GM21390 (cell line): Measurements from ENCODE around the gene FBXW10B.
"Not testable (repeated sequence)": the region's sequence is repeated elsewhere in the genome, so short reads cannot be mapped to it uniquely, and the experiment has no call there.

Source experiments
- ATAC-seq: cut with Tn5 transposase; IDR thresholded peaks from one replicate; pipeline ENCODE4 v1.9.1; 2021; ENCODE audit not compliant: unreplicated experiment

Gene FBXW10B

DNA sequence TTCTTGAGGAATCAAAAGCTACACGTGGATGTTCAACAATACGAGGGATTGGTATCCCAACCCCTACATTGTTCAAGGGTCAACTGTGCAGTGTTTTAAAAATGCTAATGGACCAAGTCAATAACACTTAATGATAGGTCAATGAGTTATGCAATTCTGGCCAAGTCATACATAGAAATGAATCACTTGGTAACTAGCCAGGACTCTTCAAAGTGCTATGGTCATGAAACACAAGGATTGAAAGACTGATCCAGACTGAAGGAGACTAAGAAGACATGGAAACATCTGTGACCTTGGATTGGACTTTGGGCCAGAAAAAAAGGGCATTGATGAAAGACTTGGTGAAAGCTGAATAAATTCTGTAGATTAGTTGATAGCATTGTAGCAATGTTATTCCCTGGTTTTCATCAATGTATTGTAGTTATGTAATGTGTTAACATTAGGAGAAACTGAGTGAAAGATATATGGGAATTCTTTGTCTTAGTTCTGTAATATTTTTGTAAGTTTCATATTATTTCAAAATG is 11.5 kb upstream of the FBXW10B start:
- not testable (repeated sequence) for ATAC-seq

- ATAC-seq = not testable (repeated sequence)
Measured at GRCh38 chr17:15629991-15630390, 10.5 kb upstream of the FBXW10B start.

- not testable (repeated sequence) for ATAC-seq
Measured at GRCh38 chr17:15623661-15624209, 4.2 kb upstream of the FBXW10B start.

DNA sequence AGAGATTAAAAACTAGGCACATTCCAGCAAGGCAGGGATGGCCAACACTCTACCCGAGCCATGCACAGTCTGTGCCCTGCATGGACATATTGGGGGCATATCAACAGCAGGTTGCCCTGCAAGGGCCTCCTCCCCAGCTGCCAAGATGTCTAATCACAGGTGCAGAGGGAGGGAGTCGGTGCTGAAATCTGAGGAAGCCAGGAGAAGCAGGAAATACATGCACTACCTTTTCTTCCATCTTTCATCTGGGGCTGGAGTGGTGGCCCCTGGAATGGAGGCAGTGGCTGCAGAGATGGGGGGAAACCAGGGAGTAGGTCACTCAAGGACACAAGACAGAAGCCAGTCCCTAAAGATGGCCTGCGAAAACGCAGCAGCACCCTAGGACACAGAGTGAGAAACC is 3.8 kb upstream of the FBXW10B start:
- not testable (repeated sequence) for ATAC-seq

DNA sequence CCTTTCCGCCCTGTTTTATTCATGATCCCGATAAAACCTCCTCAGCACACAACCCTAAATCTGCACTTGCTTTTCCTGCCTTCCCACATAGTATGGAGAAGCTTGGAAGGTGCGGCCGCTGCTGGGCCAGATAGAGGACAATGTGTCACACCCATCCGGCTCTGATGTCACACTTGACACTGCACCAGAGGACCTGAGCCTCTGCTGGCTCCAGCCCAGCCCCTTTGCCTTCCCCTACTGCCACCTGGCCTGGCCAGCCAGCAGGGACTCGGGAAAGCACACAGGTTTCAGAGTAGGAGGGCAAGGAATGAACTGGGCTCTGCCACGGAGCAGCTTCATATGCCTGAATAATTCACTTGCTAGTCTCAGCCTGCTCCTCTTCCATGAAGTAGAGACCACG is 2.6 kb upstream of the FBXW10B start:
- not testable (repeated sequence) for ATAC-seq

DNA sequence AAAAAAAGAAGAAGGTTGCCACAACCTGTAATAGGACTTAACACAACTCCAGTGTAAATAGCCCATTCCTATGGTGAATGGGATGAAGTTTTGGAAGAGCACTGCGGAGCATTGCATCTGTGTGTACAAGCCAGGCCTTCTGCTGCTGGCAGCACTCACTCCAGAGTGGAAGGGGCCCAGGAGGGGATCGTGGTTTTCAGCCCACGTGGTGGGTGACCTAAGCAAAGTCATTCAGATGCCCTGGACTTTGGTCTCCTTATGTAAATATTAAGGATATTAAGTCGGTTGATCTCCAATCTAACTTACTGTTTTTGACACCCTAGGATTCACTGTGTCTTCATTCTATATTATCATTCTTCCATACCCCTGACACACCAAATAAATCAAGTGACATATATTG is 2.7 kb downstream of the FBXW10B start:
- ATAC-seq = not testable (repeated sequence)

GRCh38 chr17:15615850-15616249 is 3.7 kb downstream of the FBXW10B start:
- not testable (repeated sequence) for ATAC-seq

DNA sequence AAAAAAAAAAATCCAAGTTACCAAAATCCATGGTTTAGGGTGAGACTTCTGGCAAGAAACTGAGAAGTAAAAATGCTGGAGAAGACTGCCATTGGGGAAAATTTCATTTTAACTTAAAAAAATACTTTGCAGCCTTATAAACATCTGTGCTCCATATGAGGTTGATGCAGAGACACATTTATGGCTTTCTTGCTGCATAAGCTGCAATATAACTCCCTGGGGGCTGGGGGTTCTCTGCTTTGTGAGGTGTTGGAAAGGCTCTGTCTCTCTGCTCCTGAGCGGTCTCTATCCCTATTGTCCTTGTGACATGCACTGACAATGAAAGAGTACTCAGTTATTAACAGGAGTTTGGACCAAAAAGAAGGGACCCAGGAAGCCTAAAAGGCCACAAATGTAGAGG is 6.4 kb downstream of the FBXW10B start:
- ATAC-seq = not testable (repeated sequence)

DNA sequence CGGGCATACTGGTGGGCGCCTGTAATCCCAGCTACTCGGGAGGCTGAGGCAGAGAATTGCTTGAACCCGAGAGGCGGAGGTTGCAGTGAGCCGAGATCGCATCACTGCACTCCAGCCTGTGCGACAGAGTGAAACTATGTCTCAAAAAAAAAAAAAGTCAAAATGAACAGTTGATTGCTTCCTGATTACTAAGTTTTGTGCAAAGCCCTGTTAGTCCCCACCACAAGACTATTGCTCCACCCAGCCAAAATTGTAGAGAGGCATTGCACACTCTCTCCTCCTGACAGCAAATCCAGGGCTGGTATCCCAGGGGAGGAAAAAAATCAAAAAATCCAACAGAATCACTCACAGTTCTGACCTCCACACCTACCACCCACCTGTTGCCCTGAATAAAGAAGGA is 26.5 kb downstream of the FBXW10B start:
- not testable (repeated sequence) for ATAC-seq

- not testable (repeated sequence) for ATAC-seq
Measured at GRCh38 chr17:15591986-15592385, 27.5 kb downstream of the FBXW10B start.

- ATAC-seq = not testable (repeated sequence)
Measured at GRCh38 chr17:15590844-15591243, 28.7 kb downstream of the FBXW10B start.

GRCh38 chr17:15589544-15590536 is 29.7 kb downstream of the FBXW10B start:
- ATAC-seq = not testable (repeated sequence)

- not testable (repeated sequence) for ATAC-seq
Measured at GRCh38 chr17:15588017-15588416, 31.5 kb downstream of the FBXW10B start.

DNA sequence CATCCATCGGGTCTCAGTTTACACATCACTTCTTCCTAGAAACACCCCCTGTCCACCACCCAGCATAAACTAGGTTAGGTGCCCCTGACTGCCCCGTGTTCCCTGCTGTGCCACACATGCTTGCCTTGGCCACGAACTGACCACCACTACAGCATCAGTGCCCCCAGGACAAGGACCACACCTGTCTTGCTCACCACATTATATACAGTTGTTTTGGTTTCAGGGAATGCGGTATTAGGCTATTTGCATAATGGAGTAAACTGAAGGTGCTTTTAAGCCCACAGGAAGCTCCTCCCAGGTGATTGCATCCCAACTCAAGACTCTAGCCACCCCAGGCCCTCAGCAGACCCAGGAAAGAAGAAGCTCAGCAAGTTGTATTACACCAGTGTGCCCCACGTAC is 36.2 kb downstream of the FBXW10B start:
- not testable (repeated sequence) for ATAC-seq

GRCh38 chr17:15581462-15581861 is 38.0 kb downstream of the FBXW10B start:
- ATAC-seq = not testable (repeated sequence)

DNA sequence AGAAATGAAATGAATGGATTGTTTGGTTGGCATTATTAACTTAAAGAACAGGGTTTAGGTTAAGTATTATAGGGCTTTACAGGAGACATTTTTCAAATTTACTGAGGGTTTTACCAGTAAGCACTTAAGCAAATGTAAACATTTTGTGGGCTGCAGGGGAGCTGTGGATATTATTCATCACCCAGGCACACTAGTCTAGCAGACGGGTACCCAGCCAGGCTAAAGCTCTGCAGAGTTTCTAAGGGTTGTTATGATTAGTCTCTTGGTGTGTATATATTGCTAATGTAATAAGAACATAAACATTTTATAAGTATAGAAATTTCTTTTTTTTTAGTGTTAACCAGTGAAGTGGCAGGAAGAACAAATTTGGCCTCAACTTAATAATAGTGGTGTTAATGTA is 42.7 kb downstream of the FBXW10B start:
- not testable (repeated sequence) for ATAC-seq

- not testable (repeated sequence) for ATAC-seq
Measured at GRCh38 chr17:15574660-15575059, 44.8 kb downstream of the FBXW10B start.

- not testable (repeated sequence) for ATAC-seq
Measured at GRCh38 chr17:15573870-15574269, 45.6 kb downstream of the FBXW10B start.
